Mononuclear cell (primary cell): ENCODE data around the gene SLC7A1. TPM values are rescaled to one million over a fixed set of nuclear protein-coding genes. Genes with fewer than 3 reads are reported as not detected.

ENCODE experiments used
- H3K27me3 ChIP-seq: 2 replicates; pipeline ENCODE4 v1.6.0; 2011; ENCODE audit warnings: low read length, control low read depth; ENCODE audit not compliant: insufficient read depth
- H3K4me1 ChIP-seq: 2 replicates; pipeline ENCODE4 v1.5.1; 2011; ENCODE audit warnings: mild to moderate bottlenecking, low read length, control low read depth; ENCODE audit not compliant: insufficient read depth
- H3K4me3 ChIP-seq: 2 replicates; pipeline ENCODE4 v1.5.1; 2011; ENCODE audit warnings: mild to moderate bottlenecking, low read length, moderate library complexity
- H3K9me3 ChIP-seq: 2 replicates; pipeline ENCODE4 v1.5.1; 2011; ENCODE audit warnings: low read depth, mild to moderate bottlenecking, control low read depth, low read length
- total RNA-seq: library from RNA; depleted of rRNA; stranded (reverse); fragments of >200 nt; gene quantifications from one replicate; pipeline ENCODE4 v1.2.3, GENCODE V29; 2012

Gene SLC7A1
- total RNA-seq, 1 donor: 4.9 TPM

GRCh38 chr13:29535663-29536655 is 59.5 kb downstream of the SLC7A1 start:
- Histone ChIP-seq H3K4me1 (no peaks in the 10 kb centered on the region), H3K27me3 (no peaks in the 10 kb centered on the region), H3K9me3 (no peaks in the 10 kb centered on the region), H3K4me3 (no peak overlapping the region)

- H3K4me1 ChIP-seq: no peaks in the 10 kb centered on the region
- H3K4me3 ChIP-seq: no peak overlapping the region
- H3K9me3 ChIP-seq: no peaks in the 10 kb centered on the region
- no peaks in the 10 kb centered on the region for H3K27me3 ChIP-seq
Measured at GRCh38 chr13:29534083-29534482, 61.4 kb downstream of the SLC7A1 start.

GRCh38 chr13:29532821-29533220 is 62.7 kb downstream of the SLC7A1 start:
- Histone ChIP-seq H3K27me3 (no peaks in the 10 kb centered on the region), H3K4me1 (no peaks in the 10 kb centered on the region), H3K9me3 (no peaks in the 10 kb centered on the region), H3K4me3 (no peak overlapping the region)

- Histone ChIP-seq H3K4me1 (no peaks in the 10 kb centered on the region), H3K4me3 (no peak overlapping the region), H3K9me3 (no peaks in the 10 kb centered on the region), H3K27me3 (no peaks in the 10 kb centered on the region)
Measured at GRCh38 chr13:29532116-29532515, 63.4 kb downstream of the SLC7A1 start.

- Histone ChIP-seq H3K27me3 (no peaks in the 10 kb centered on the region), H3K9me3 (no peaks in the 10 kb centered on the region), H3K4me1 (no peaks in the 10 kb centered on the region), H3K4me3 (no peak overlapping the region)
Measured at GRCh38 chr13:29530901-29531300, 64.6 kb downstream of the SLC7A1 start.

- no peaks in the 10 kb centered on the region for H3K4me1 ChIP-seq
- H3K9me3 ChIP-seq: no peaks in the 10 kb centered on the region
- H3K4me3 ChIP-seq: no peak overlapping the region
- H3K27me3 ChIP-seq: no peaks in the 10 kb centered on the region
Measured at GRCh38 chr13:29529754-29530153, 65.7 kb downstream of the SLC7A1 start.

GRCh38 chr13:29527916-29528315 is 67.6 kb downstream of the SLC7A1 start:
- Histone ChIP-seq H3K27me3 (no peaks in the 10 kb centered on the region), H3K9me3 (no peaks in the 10 kb centered on the region), H3K4me1 (no peaks in the 10 kb centered on the region), H3K4me3 (no peak overlapping the region)

- H3K9me3 ChIP-seq: no peaks in the 10 kb centered on the region
- H3K27me3 ChIP-seq: no peaks in the 10 kb centered on the region
- no peak overlapping the region for H3K4me3 ChIP-seq
- H3K4me1 ChIP-seq: no peaks in the 10 kb centered on the region
Measured at GRCh38 chr13:29527511-29527910, 68.0 kb downstream of the SLC7A1 start.

GRCh38 chr13:29526741-29527140 is 68.7 kb downstream of the SLC7A1 start:
- Histone ChIP-seq H3K4me3 (no peak overlapping the region), H3K4me1 (no peaks in the 10 kb centered on the region), H3K27me3 (no peaks in the 10 kb centered on the region), H3K9me3 (no peaks in the 10 kb centered on the region)

GRCh38 chr13:29525757-29526156 is 69.7 kb downstream of the SLC7A1 start:
- H3K4me1 ChIP-seq: no peaks in the 10 kb centered on the region
- no peak overlapping the region for H3K4me3 ChIP-seq
- no peaks in the 10 kb centered on the region for H3K9me3 ChIP-seq
- H3K27me3 ChIP-seq: no peaks in the 10 kb centered on the region

- H3K27me3 ChIP-seq: no peaks in the 10 kb centered on the region
- H3K9me3 ChIP-seq: no peaks in the 10 kb centered on the region
- no peak overlapping the region for H3K4me3 ChIP-seq
- no peaks in the 10 kb centered on the region for H3K4me1 ChIP-seq
Measured at GRCh38 chr13:29524641-29525040, 70.8 kb downstream of the SLC7A1 start.

- H3K4me1 ChIP-seq: no peaks in the 10 kb centered on the region
- no peaks in the 10 kb centered on the region for H3K9me3 ChIP-seq
- no peak overlapping the region for H3K4me3 ChIP-seq
- H3K27me3 ChIP-seq: no peaks in the 10 kb centered on the region
Measured at GRCh38 chr13:29524176-29524575, 71.3 kb downstream of the SLC7A1 start.

GRCh38 chr13:29523199-29523961 is 72.1 kb downstream of the SLC7A1 start:
- Histone ChIP-seq H3K27me3 (no peaks in the 10 kb centered on the region), H3K4me3 (no peak overlapping the region), H3K9me3 (no peaks in the 10 kb centered on the region), H3K4me1 (no peaks in the 10 kb centered on the region)

GRCh38 chr13:29522044-29522685 is 73.3 kb downstream of the SLC7A1 start:
- Histone ChIP-seq H3K9me3 (no peaks in the 10 kb centered on the region), H3K27me3 (no peaks in the 10 kb centered on the region), H3K4me3 (no peak overlapping the region), H3K4me1 (no peaks in the 10 kb centered on the region)

GRCh38 chr13:29521336-29521735 is 74.2 kb downstream of the SLC7A1 start:
- no peak overlapping the region for H3K4me3 ChIP-seq
- no peaks in the 10 kb centered on the region for H3K9me3 ChIP-seq
- H3K27me3 ChIP-seq: no peaks in the 10 kb centered on the region
- no peaks in the 10 kb centered on the region for H3K4me1 ChIP-seq
